SH-SY5Y (cell line): ENCODE results near the gene SFRP4.

Experiments
- GATA2 ChIP-seq: IDR thresholded peaks from 2 replicates; pipeline ENCODE4 v1.6.1; 2011; ENCODE audit warnings: mild to moderate bottlenecking, low read depth, low read length
- GATA3 ChIP-seq: IDR thresholded peaks from 2 replicates; pipeline ENCODE4 v1.6.1; 2011; ENCODE audit warnings: low read depth, mild to moderate bottlenecking, low read length, moderate library complexity

The SFRP4 gene

GRCh38 chr7:37933018-37933566 is 16.5 kb upstream of the SFRP4 start:
- TF ChIP-seq GATA2 = no peak
- TF ChIP-seq GATA3 = no peak

- TF ChIP-seq GATA3 (no peak), GATA2 (no peak)
These were observed 15.9 kb upstream of the SFRP4 start for GRCh38 chr7:37932543-37932942.

GRCh38 chr7:37930226-37930948 is 13.8 kb upstream of the SFRP4 start:
- TF ChIP-seq GATA2 (no peak), GATA3 (no peak)

- TF ChIP-seq GATA3 (no peak), GATA2 (no peak)
These were observed 12.3 kb upstream of the SFRP4 start for GRCh38 chr7:37928878-37929277.

GRCh38 chr7:37927773-37928444 is 11.3 kb upstream of the SFRP4 start:
- TF ChIP-seq GATA3 (no peak), GATA2 (no peak; the same call in 1 of the 2 replicates)

- TF ChIP-seq GATA2 (no peak), GATA3 (no peak)
These were observed 9.0 kb upstream of the SFRP4 start for GRCh38 chr7:37925620-37926019.

GRCh38 chr7:37924491-37925041 is 7.9 kb upstream of the SFRP4 start:
- no peak for TF ChIP-seq GATA3
- no peak for TF ChIP-seq GATA2

- no peak for TF ChIP-seq GATA2
- TF ChIP-seq GATA3 = no peak
These were observed 7.4 kb upstream of the SFRP4 start for GRCh38 chr7:37923996-37924395.

- TF ChIP-seq GATA3 (no peak), GATA2 (no peak)
These were observed 5.3 kb upstream of the SFRP4 start for GRCh38 chr7:37921876-37922275.

GRCh38 chr7:37920849-37921805 is 4.5 kb upstream of the SFRP4 start:
- 0 out of 2 replicates have a peak, but pooled peaks have one; percentile 23 for TF ChIP-seq GATA2
- no peak for TF ChIP-seq GATA3

GRCh38 chr7:37920305-37920848 is 3.8 kb upstream of the SFRP4 start, which contains the start of gene EPDR1:
TSS of gene EPDR1 (plus strand) at chr7:37920640. CDS start at chr7:37920940, 300 bp downstream.
- TF ChIP-seq GATA3 (no peak), GATA2 (no peak)

GRCh38 chr7:37918526-37918925 is 1.9 kb upstream of the SFRP4 start:
- TF ChIP-seq GATA3 = no peak
- no peak for TF ChIP-seq GATA2

GRCh38 chr7:37916017-37916672 is 472 bp downstream of the SFRP4 start:
- TF ChIP-seq GATA3 = no peak

- TF ChIP-seq GATA2 (no peak), GATA3 (no peak)
These were observed 1.2 kb downstream of the SFRP4 start for GRCh38 chr7:37915438-37915837.
